NCI-H146 treated with DMSO at 0.1 percent for 48 hours (cell line): ENCODE measurements around the gene MRPS7.

ENCODE experiments used
- DNase-seq: peaks from one replicate; lab custom pipeline; 2025; ENCODE audit not compliant: unreplicated experiment; lab: John Stamatoyannopoulos, UW

Gene MRPS7

DNA sequence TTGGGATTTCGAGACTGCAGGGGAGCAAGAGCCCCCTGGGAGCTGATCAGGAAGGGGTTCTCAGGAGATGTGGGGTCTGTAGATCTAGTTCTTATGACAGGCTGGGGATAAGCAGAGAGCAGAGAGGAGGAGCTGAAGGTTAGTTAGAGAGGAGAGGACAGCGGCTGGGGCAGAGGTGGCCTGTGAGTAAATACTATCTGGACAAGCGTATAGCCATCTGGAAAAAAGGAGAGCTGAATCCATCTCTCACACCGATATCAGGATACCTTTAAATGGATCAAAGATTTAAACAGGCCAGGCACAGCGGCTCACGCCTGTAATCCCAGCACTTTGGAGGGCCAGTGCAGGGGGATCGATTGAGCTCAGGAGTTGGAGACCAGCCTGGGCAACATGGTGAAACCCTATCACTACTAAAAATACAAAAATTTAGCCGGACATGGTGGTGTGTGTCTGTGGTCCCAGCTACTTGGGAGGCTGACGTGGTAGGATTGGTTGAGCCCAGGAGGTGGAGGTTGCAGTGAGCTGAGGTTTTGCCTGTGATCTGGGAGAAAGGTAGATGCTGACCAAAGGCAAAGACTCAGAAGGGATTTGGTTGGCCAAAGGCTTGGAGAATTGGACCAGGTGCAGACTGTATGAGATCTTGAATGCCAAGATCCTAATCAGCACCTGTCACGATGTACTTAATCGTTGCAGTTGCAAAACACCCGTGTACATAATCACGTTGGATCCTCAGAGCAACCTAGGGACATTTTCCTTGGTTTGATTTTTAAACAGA lies 46.5 kb downstream of the MRPS7 start:
- DNase-seq: no peak

DNA sequence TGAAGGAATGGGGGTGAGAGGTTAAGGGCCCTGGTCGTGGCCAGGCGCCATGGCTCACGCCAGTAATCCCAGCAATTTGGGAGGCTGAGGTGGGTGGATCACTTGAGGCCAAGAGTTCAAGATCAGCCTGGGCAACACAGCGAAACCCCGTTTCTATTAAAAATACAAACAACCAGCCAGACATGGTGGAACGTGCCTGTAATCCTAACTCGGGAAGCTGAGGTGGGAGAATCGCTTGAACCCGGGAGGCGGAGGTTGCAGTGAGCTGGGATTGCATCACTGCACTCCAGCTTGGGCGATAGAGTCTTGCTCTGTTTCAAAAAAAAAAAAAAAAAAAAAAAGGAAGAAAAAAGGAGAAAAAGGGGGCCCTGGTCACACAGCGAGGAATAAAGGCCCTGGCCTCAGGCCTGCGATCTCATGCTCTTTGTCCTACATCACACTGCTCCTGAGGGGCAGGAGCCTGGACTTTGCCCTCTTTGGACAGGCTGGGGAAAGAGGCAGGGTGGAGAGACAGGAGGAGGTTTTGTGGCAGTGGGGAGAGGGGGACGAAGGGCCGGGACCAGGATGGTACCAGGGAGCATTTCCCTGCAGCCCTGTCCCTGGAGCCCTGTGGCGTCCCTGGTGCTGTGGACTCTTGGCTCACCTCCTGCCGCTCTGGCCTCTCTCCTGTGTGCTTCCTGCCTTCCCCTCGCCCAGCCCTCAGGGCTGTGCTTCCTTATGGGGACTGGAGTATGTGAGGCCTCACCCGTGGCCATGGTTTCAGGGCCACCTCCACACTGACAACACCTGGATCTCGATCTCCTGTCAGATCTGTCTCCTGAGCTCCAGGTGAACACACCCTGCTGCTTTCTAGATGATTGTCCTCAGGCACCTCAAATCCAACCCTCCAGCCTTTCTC lies 47.3 kb downstream of the MRPS7 start:
- DNase-seq: peak; percentile 37

DNA sequence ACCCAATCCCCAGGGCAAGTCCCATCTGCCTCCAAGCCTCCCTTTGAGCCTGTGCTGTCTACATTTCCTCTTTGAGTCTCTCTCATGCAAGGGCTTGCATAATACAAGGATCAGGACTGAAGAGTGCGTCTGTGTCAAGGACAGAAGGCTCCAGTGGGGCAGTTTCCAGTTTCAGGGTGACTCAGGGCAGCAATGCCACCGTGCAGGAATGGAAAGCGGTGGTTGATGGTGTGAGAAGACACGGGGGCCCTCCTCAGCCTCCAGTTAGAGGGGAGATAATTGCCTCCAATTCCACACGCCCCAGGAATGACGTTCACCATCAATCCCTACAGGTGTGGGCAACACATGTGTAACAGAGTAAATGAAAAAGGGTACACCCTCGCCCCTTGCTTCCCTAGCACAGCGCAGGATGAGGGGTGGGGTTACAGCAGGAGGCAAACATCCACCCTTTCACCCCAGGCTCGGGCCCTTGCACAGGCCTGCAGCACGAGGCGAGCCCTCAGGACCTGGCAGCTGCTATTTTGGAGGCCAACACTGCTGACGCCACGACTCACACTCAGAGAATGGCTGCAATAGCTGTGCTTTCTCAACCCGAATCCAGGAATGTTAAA lies 52.4 kb downstream of the MRPS7 start:
- DNase-seq: no peak

DNA sequence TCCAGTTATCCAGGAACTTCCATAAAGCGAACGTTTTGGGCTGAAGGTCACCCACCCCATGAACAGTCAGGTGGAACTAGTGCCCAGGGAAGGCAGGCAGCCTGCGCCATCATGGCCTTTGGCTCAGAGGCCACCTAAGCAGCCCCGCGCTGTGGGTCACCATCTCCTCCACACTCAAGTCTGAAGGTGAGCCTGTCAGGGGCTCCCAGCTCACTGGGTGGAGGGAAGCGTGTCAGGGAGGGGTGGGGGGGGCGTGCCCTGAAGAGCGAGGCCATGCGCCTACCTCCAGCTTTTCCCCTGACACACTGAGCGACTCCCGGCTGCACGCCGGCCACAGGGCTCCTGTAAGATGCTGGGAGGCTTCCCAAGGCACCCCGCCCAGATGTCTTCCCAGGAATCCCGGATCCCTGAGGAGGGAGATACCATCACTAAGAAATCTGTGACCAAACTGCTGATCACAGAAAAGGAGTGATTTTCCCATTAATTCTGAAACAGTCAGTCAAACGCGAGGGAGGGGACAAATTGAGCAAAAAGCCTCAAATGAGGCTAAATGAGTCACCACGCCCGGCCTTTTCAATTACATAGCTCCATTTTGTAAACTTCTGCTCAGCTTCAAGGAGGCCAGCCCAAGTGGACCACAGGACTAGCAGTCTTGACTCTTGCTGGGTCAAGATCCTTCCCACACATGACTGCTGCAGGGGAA lies 54.0 kb downstream of the MRPS7 start:
- no peak for DNase-seq
